Measurements from ENCODE around the gene MTR. TPM values are rescaled to one million over a fixed set of nuclear protein-coding genes. Genes with fewer than 3 reads are reported as not detected.

The MTR gene
- total RNA-seq, 1 experiment from 2014 or later: 27.5 TPM

- Mint-ChIP-seq H3K27ac (no peak overlapping the region), H3K4me3 (no peak overlapping the region), H3K27me3 (ENCODE audit: low read depth) (no peaks in the 10 kb centered on the region), H3K36me3 (peaks cover 40% of the 10 kb centered on the region), H3K9me3 (no peaks in the 10 kb centered on the region), H3K4me1 (no peaks in the 10 kb centered on the region)
- no peak for TF ChIP-seq CBFB (CRISPR knock-in tag; IDR thresholded peaks at IDR 0.05; ENCODE audit: low read depth)
- no peak for TF ChIP-seq ZNF396 (CRISPR knock-in tag; IDR thresholded peaks at IDR 0.05; ENCODE audit: borderline replicate concordance)
- TF ChIP-seq USF1 (CRISPR knock-in tag; IDR thresholded peaks at IDR 0.05): no peak
- TF ChIP-seq TEAD1 (CRISPR knock-in tag; IDR thresholded peaks at IDR 0.05): no peak
- no peak for TF ChIP-seq ZNF138 (CRISPR knock-in tag; conservative IDR thresholded peaks at IDR 0.05)
- no peak for TF ChIP-seq ATF6 (CRISPR knock-in tag; IDR thresholded peaks at IDR 0.05)
- no peak for TF ChIP-seq ZNF317 (CRISPR knock-in tag; IDR thresholded peaks at IDR 0.05; ENCODE audit: borderline replicate concordance, low read depth)
- TF ChIP-seq ZBTB21 (CRISPR knock-in tag; IDR thresholded peaks at IDR 0.05; ENCODE audit: borderline replicate concordance): no peak
- no peak for TF ChIP-seq CREB1 (CRISPR knock-in tag; IDR thresholded peaks at IDR 0.05)
- no peak for TF ChIP-seq AR (CRISPR knock-in tag; IDR thresholded peaks at IDR 0.05)
- TF ChIP-seq KAT7 (CRISPR knock-in tag; IDR thresholded peaks at IDR 0.05; ENCODE audit: borderline replicate concordance): no peak
- no peak for TF ChIP-seq ZNF263 (CRISPR knock-in tag; IDR thresholded peaks at IDR 0.05; ENCODE audit: low read depth)
- no peak for TF ChIP-seq ATF2 (CRISPR knock-in tag; IDR thresholded peaks at IDR 0.05; ENCODE audit: borderline replicate concordance, low read depth)
- TF ChIP-seq RORB (CRISPR knock-in tag; IDR thresholded peaks at IDR 0.05): no peak
- no peak for TF ChIP-seq CREM (CRISPR knock-in tag; IDR thresholded peaks at IDR 0.05)
- no peak for TF ChIP-seq ATF3 (CRISPR knock-in tag; conservative IDR thresholded peaks at IDR 0.05)
- DNase-seq (ENCODE audit: low spot score) (no peak), ATAC-seq (no peak)
- POLR2A ChIA-PET: no interaction called here
- CTCF ChIA-PET: no interaction called here
These were observed 92.0 kb downstream of the MTR start for GRCh38 chr1:236887081-236887480.

- no peaks in the 10 kb centered on the region for H3K9me3 Mint-ChIP-seq
- ChIA-PET CTCF (no interaction called here), POLR2A (no interaction called here)
- no peaks in the 10 kb centered on the region for H3K4me1 Mint-ChIP-seq
- no peak overlapping the region for H3K27ac Mint-ChIP-seq
- no peak overlapping the region for H3K4me3 Mint-ChIP-seq
- H3K36me3 Mint-ChIP-seq: peaks cover 46% of the 10 kb centered on the region
- DNase-seq (ENCODE audit: low spot score): no peak
- H3K27me3 Mint-ChIP-seq (ENCODE audit: low read depth): no peaks in the 10 kb centered on the region
- ATAC-seq: no peak
- TF ChIP-seq ATF3 (CRISPR knock-in tag; conservative IDR thresholded peaks at IDR 0.05): no peak
- no peak for TF ChIP-seq ZNF425 (CRISPR knock-in tag; conservative IDR thresholded peaks at IDR 0.05)
- TF ChIP-seq ZNF416 (CRISPR knock-in tag; IDR thresholded peaks at IDR 0.05): no peak
- no peak for TF ChIP-seq ELF4 (CRISPR knock-in tag; IDR thresholded peaks at IDR 0.05; ENCODE audit: low read depth)
- TF ChIP-seq ZNF532 (CRISPR knock-in tag; IDR thresholded peaks at IDR 0.05; ENCODE audit: borderline replicate concordance): no peak
- no peak for TF ChIP-seq TCF7 (CRISPR knock-in tag; IDR thresholded peaks at IDR 0.05; ENCODE audit: low read depth)
- no peak for TF ChIP-seq CREB1 (CRISPR knock-in tag; IDR thresholded peaks at IDR 0.05)
- no peak for TF ChIP-seq NR3C1 (CRISPR knock-in tag; conservative IDR thresholded peaks at IDR 0.05; ENCODE audit: low read depth)
These were observed 93.0 kb downstream of the MTR start for GRCh38 chr1:236888126-236888525.

Data from WTC11 (cell line).